Body of pancreas (tissue), 4 donors: ENCODE measurements around the gene TFB1M. TPM values are rescaled to one million over a fixed set of nuclear protein-coding genes. Genes with fewer than 3 reads are reported as not detected.
A peak's percentile ranks its signal among the peaks of the same experiment; 100 is the strongest.

Source experiments
- ATAC-seq: fragments of 150-250 bp; one replicate; pipeline ENCODE4 v1.9.1; 2016
- DNase-seq, 4 donors: peaks; one replicate each; pipeline ENCODE4 v3.0.0-alpha.2; 2019
- H3K27ac ChIP-seq, 4 donors: fragments of 200-600 bp; sonication (generic); 1 replicate in 3 of 4; 2 replicates in 1 of 4; pipeline versions ENCODE4 v1.5.1 to v1.6.1; 2016 to 2019; ENCODE audit warnings: mild to moderate bottlenecking in 1 of 4, mixed read lengths in 1 of 4, moderate library complexity in 1 of 4
- H3K27me3 ChIP-seq, 2 donors: fragments of 200-600 bp; sonication (generic); one replicate each; pipeline ENCODE4 v1.6.0; 2016; ENCODE audit warnings: mild to moderate bottlenecking in 1 of 2
- H3K36me3 ChIP-seq, 2 donors: fragments of 200-600 bp; sonication (generic); replicated peaks in 1 of 2; 2 replicates each; pipeline ENCODE4 v1.5.1; 2016; ENCODE audit warnings: low read depth in 2 of 2; ENCODE audit not compliant: insufficient read depth in 1 of 2
- H3K4me1 ChIP-seq: fragments of 200-600 bp; sonication (generic); one replicate; pipeline ENCODE4 v1.6.0; 2016
- H3K4me3 ChIP-seq, 2 donors: fragments of 200-600 bp; sonication (generic); 1 replicate in 1 of 2; 2 replicates in 1 of 2; pipeline ENCODE4 v1.5.1; 2016 to 2019
- H3K9me3 ChIP-seq, 3 donors: fragments of 200-600 bp; sonication (generic); 1 replicate in 2 of 3; 2 replicates in 1 of 3; pipeline ENCODE4 v1.5.1; 2016
- CTCF ChIP-seq, 7 experiments: fragments of 450-650 bp in 4 of 7; fragments of 200-600 bp in 3 of 7; sonication (generic) in 3 of 7; IDR thresholded peaks; one replicate each; pipeline ENCODE4 v1.5.1; 2016 to 2019; ENCODE audit warnings: antibody characterized with exemption in 7 of 7
- POLR2A ChIP-seq, 3 donors: fragments of 450-650 bp; IDR thresholded peaks; one replicate each; pipeline ENCODE4 v1.6.1; 2016; ENCODE audit warnings: antibody characterized with exemption in 3 of 3, mild to moderate bottlenecking in 2 of 3
- WGBS, 2 donors: methylation state at CpG; one replicate each; pipeline ENCODE4 v1.1.5; 2017; 5-methylcytosine and 5-hydroxymethylcytosine counted together
- intact Hi-C: fragments of 100-400 bp; cut with DNase I; formaldehyde crosslinking; loops from one replicate; pipeline ENCODE4 v1.15.1; 2023
- total RNA-seq, 2 donors: library from RNA; depleted of rRNA; stranded (reverse); fragments of >200 nt; gene quantifications; one replicate each; pipeline ENCODE4 v1.1.0, GENCODE V29; 2016

Gene TFB1M
- total RNA-seq, 2 donors from 2014 or later, result 8.8 to 9.9 TPM

GRCh38 chr6:155253337-155253736 is 60.9 kb downstream of the TFB1M start:
- H3K9me3 ChIP-seq, result no peaks in the 10 kb centered on the region
- H3K4me3 ChIP-seq, result no peak overlapping the region
- H3K36me3 ChIP-seq, result no peaks in the 10 kb centered on the region
- intact Hi-C loops, result no loop called here
- WGBS, 2 donors, result 33 to 47% methylated on average over 1 of the region's 1 CpG
- no peak for DNase-seq
- H3K27ac ChIP-seq, result no peak overlapping the region
- no peaks in the 10 kb centered on the region for H3K4me1 ChIP-seq
- no peak for ATAC-seq
- no peaks in the 10 kb centered on the region for H3K27me3 ChIP-seq
- TF ChIP-seq POLR2A (IDR thresholded peaks at IDR 0.05) (no peak), CTCF (IDR thresholded peaks at IDR 0.05) (no peak)

GRCh38 chr6:155252581-155252980 is 61.7 kb downstream of the TFB1M start:
- Histone ChIP-seq H3K27me3 (no peaks in the 10 kb centered on the region), H3K27ac (no peak overlapping the region), H3K36me3 (no peaks in the 10 kb centered on the region), H3K9me3 (no peaks in the 10 kb centered on the region), H3K4me1 (no peaks in the 10 kb centered on the region), H3K4me3 (no peak overlapping the region)
- WGBS, 2 donors, result 91% methylated on average over 8 of the region's 8 CpGs
- TF ChIP-seq POLR2A (IDR thresholded peaks at IDR 0.05), result no peak
- ATAC-seq, result no peak
- DNase-seq, result no peak
- intact Hi-C loops, result no loop called here

- Histone ChIP-seq H3K4me1 (no peaks in the 10 kb centered on the region), H3K4me3 (no peak overlapping the region), H3K27ac (no peak overlapping the region), H3K27me3 (no peaks in the 10 kb centered on the region), H3K36me3 (no peaks in the 10 kb centered on the region), H3K9me3 (no peaks in the 10 kb centered on the region)
- no peak for DNase-seq
- no peak for ATAC-seq
- 88 to 91% methylated on average over 10 of the region's 10 CpGs for WGBS, 2 donors
- TF ChIP-seq CTCF (IDR thresholded peaks at IDR 0.05), result no peak
- no peak for TF ChIP-seq POLR2A (IDR thresholded peaks at IDR 0.05)
- intact Hi-C loops, result no loop called here
Observed at GRCh38 chr6:155250701-155251381, 63.4 kb downstream of the TFB1M start.

GRCh38 chr6:155248008-155249001 is 66.0 kb downstream of the TFB1M start:
- intact Hi-C loops, result no loop called here
- Histone ChIP-seq H3K27me3 (no peaks in the 10 kb centered on the region), H3K9me3 (no peaks in the 10 kb centered on the region), H3K4me3 (no peak overlapping the region), H3K4me1 (no peaks in the 10 kb centered on the region), H3K36me3 (no peaks in the 10 kb centered on the region), H3K27ac (no peak overlapping the region)
- ATAC-seq (peak; percentile 27), DNase-seq (peak in 3 of 4 donors; percentile 27 to 46 (median 29))
- WGBS, 2 donors, result 79 to 84% methylated on average over 29 of the region's 30 CpGs
- TF ChIP-seq POLR2A (IDR thresholded peaks at IDR 0.05) (no peak), CTCF (IDR thresholded peaks at IDR 0.05) (peak in 5 of 7 experiments; percentile 29 to 53 (median 38))

GRCh38 chr6:155247618-155248007 is 66.7 kb downstream of the TFB1M start:
- Histone ChIP-seq H3K9me3 (no peaks in the 10 kb centered on the region), H3K27ac (no peak overlapping the region), H3K4me3 (no peak overlapping the region), H3K36me3 (no peaks in the 10 kb centered on the region), H3K27me3 (no peaks in the 10 kb centered on the region), H3K4me1 (no peaks in the 10 kb centered on the region)
- intact Hi-C loops, result no loop called here
- ATAC-seq (no peak), DNase-seq (no peak)
- TF ChIP-seq POLR2A (IDR thresholded peaks at IDR 0.05) (no peak), CTCF (IDR thresholded peaks at IDR 0.05) (no peak)
- 85 to 98% methylated on average over 5 of the region's 5 CpGs for WGBS, 2 donors
